ENCODE data around the gene NT5DC2.
"Not testable (repeated sequence)": the region's sequence is repeated elsewhere in the genome, so short reads cannot be mapped to it uniquely, and the experiment has no call there.

The NT5DC2 gene

GRCh38 chr3:52536369-52537164, 2.9 kb upstream of the NT5DC2 start, which contains the start of gene UQCC5:
Gene UQCC5 (plus strand): TSS chr3:52536605. CDS start chr3:52536756, 151 bp downstream.
- DNase-seq, result peak; percentile 99

- DNase-seq, result no peak
Measured at GRCh38 chr3:52536112-52536368, 2.4 kb upstream of the NT5DC2 start.

GRCh38 chr3:52535411-52536111, 1.9 kb upstream of the NT5DC2 start:
- DNase-seq, result no peak

- no peak for DNase-seq
Measured at GRCh38 chr3:52534281-52535183, 875 bp upstream of the NT5DC2 start.

- no peak for DNase-seq
Measured at GRCh38 chr3:52532838-52533622, 627 bp downstream of the NT5DC2 start.

GRCh38 chr3:52532517-52532837, 1.2 kb downstream of the NT5DC2 start:
- DNase-seq, result no peak

GRCh38 chr3:52531860-52532516, 1.7 kb downstream of the NT5DC2 start:
- DNase-seq, result no peak

- DNase-seq, result no peak
Measured at GRCh38 chr3:52530918-52531826, 2.5 kb downstream of the NT5DC2 start.

GRCh38 chr3:52529376-52530333, 4.0 kb downstream of the NT5DC2 start:
- DNase-seq, result no peak

- no peak for DNase-seq
Measured at GRCh38 chr3:52528586-52529375, 4.9 kb downstream of the NT5DC2 start.

GRCh38 chr3:52527732-52528585, 5.7 kb downstream of the NT5DC2 start:
- DNase-seq, result no peak

GRCh38 chr3:52527039-52527731, 6.5 kb downstream of the NT5DC2 start:
- no peak for DNase-seq

- not testable (repeated sequence) for DNase-seq
Measured at GRCh38 chr3:52526671-52527038, 7.0 kb downstream of the NT5DC2 start.

- peak; percentile 3 for DNase-seq
Measured at GRCh38 chr3:52525680-52526561, 7.7 kb downstream of the NT5DC2 start.

- peak; percentile 3 for DNase-seq
Measured at GRCh38 chr3:52524752-52525679, 8.6 kb downstream of the NT5DC2 start.

Measured in activated naive CD4-positive, alpha-beta T cell treated with anti-CD3 and anti-CD28 coated beads, Interleukin-2, amount 50 U/mL, for 16 hours (primary cell).